Astrocyte of the cerebellum (primary cell): Measurements from ENCODE around the gene PRRC2A.

Experiments used
- DNase-seq: peaks from one replicate; pipeline ENCODE4 v3.0.0-alpha.2; 2011; ENCODE audit warnings: low read depth
- H3K4me3 ChIP-seq: 2 replicates; pipeline ENCODE4 v1.5.1; 2011; ENCODE audit warnings: mild to moderate bottlenecking, low read depth, low read length, moderate library complexity
- in situ Hi-C: cut with HindIII; loops from 2 replicates; pipeline ENCODE4 v1.10.0; 2017; ENCODE audit warnings: low sequenced_read_pairs
- TF ChIP-seq, protein P1 (sequence below): IDR thresholded peaks from 2 replicates; pipeline ENCODE4 v1.5.1; 2012; ENCODE audit warnings: low read length, low read depth, moderate library complexity, mild to moderate bottlenecking; ENCODE audit errors: missing control alignments

Gene PRRC2A

DNA sequence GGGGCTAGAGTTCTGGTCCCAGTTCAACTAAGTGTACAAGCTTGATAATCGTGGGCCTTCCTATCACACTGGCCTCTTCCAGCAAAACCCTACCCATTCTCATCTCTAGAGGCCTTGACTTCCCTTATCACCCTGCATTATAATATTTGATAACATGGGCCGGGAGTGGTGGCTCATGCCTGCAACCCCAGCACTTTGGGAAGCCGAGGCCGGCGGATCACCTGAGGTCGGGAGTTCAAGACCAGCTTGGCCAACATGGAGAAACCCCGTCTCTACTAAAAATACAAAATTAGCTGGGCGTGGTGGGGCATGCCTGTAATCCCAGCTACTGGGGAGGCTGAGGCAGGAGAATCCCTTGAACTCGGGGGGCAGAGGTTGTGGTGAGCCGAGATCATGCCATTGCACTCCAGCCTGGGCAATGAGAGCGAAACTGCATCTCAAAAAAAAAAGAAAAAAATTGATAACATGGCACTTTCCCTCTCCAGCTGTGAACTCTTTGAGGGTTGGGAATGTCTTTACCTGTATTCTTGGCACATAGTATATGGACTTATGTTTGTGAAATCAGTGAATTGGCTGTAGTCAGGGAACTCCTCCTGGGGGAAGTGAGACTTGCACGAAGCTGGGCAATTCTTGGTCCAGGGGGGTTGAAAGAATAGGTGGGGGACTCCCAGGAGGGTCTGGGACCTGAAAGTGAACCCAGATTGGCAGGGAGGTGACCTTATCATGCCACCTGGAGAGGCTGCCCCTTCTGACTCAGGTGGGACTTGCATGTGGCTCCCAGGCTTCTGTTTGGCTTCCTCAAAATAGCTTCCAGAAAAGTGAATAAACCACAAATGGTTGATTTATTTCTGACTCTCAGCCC is 41.0 kb downstream of the PRRC2A start:
- in situ Hi-C loops, result no loop called here
- DNase-seq, result no peak
- peak overlapping the region; percentile 87 for H3K4me3 ChIP-seq
- TF ChIP-seq, protein P1, sequence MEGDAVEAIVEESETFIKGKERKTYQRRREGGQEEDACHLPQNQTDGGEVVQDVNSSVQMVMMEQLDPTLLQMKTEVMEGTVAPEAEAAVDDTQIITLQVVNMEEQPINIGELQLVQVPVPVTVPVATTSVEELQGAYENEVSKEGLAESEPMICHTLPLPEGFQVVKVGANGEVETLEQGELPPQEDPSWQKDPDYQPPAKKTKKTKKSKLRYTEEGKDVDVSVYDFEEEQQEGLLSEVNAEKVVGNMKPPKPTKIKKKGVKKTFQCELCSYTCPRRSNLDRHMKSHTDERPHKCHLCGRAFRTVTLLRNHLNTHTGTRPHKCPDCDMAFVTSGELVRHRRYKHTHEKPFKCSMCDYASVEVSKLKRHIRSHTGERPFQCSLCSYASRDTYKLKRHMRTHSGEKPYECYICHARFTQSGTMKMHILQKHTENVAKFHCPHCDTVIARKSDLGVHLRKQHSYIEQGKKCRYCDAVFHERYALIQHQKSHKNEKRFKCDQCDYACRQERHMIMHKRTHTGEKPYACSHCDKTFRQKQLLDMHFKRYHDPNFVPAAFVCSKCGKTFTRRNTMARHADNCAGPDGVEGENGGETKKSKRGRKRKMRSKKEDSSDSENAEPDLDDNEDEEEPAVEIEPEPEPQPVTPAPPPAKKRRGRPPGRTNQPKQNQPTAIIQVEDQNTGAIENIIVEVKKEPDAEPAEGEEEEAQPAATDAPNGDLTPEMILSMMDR, result no peak

DNA sequence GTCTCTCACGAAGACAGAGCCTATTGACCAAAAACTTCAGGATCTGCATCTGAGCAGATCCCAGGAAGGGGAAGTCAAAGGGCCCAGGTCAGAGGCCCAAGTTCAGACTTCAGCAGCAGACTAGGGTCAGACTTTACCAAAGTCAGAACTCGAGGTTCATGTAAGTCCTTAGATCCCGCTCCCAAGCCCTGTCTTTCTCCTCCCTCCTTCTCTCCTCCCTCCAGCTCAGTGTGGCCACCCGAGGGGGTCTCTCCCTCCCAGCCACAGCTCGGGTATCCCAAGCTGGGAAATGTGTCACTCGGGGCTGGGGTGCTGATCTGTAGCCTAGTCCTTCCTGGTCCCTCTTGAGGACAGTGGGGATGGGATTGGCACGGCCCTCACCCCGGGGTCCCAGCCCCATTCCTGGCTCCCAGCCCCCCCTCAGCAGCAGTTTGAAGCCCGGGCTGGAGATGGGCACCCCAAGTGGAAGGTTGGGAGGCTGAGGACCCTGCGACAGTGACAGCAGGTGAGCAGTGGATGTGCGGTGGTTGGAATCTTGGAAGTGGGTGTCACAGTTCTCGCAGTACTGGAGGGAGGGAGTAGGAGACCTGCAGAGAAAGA is 41.7 kb downstream of the PRRC2A start:
- H3K4me3 ChIP-seq, result no peak overlapping the region
- TF ChIP-seq, protein P1, result no peak
- in situ Hi-C loops, result no loop called here
- DNase-seq, result no peak

DNA sequence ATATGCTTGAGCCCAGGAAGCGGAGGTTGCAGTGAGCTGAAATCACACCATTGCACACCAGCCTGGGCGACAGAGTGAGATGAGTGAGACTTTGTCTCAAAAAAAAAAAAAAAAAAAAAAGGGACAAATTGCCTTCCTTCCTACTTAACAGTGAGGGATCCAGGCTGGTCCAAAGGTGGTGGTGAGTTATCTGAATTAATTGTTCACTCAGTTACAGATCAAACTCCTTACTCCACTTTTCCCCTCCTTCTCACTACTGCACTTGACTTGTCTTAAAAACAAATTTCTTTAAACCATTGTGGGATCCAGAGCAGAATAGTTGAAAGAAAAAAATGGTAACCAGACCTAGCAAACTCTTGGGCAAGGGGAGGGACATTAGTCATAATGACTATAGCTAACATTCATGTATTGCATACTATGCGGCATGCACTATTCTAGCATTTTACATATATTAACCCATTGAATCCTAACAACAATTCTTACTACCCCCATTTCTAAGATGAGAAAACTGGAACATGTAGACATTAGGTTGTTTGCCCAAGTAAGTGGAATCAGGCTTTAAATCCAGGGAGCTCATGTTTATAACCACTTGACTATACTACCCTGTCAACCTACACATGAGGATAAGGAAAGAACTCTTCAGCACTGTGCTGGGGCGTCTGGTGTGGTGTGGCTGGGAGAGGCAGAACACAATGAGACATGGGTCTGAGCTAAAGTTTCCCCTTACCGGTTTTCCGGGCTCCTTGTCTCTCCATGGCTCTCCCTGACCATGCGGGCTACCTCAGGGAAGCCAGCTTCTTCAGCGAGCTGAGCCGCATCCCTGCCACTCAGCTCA is 42.8 kb downstream of the PRRC2A start:
- no peak for DNase-seq
- TF ChIP-seq, protein P1, result no peak
- in situ Hi-C loops, result no loop called here
- peak overlapping the region; percentile 95 for H3K4me3 ChIP-seq

DNA sequence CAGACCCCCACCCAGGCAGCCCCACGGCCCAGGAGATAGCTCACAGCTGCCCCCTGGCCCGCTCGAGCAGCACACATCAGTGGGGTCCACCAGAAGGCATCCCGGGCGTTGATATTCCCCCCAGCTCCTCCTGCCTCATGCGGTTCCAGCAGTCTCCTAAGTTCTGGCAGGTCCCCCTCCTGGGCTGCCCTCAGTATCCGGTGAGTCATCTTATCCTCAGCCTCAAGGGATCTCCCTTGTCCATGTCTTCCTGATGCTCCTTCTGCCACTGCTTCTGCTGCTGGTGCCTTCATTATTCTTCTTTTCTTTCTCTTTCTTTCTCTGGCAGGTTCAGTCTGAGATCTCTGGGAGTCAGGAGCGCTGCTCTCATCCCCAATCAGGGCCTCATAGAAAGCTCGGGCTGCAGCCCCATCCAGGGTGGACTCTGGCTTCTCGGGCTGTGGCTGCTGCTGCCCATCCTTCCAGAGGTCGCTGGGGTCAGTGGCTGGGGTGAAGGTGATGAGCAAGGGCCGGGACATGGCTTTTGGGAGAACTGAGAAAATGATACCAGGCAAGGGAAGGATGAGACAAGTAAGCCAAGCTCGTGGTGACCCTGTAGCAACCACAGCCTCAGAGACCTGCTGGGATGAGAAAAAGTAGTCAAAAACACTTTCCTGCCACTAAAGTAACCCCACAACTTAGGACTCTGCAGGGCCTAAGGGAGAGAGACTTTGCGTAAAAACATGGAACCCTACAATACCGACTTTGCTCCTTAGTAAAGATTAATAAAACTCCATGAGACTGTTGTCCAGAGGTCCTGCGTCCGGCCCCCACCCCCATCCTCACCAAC is 43.7 kb downstream of the PRRC2A start:
- TF ChIP-seq, protein P1, result no peak
- in situ Hi-C loops, result no loop called here
- DNase-seq, result peak; percentile 37
- peak overlapping the region; percentile 95 for H3K4me3 ChIP-seq

GRCh38 chr6:31664790-31665500 is 44.4 kb downstream of the PRRC2A start, which contains the start of gene GPANK1:
GPANK1 (minus strand) TSS chr6:31664997; CDS start chr6:31664478, 519 bp downstream.
- TF ChIP-seq, protein P1, result no peak
- in situ Hi-C loops, result no loop called here
- H3K4me3 ChIP-seq, result peak within 1 kb of the TSS; percentile 95

More at GRCh38 chr6:31664790-31665500, 44.4 kb downstream of the PRRC2A start, which contains the start of gene GPANK1:
- peak; percentile 86 for DNase-seq
